HG02943 (cell line): ENCODE measurements around the gene CDR2.
"Not testable (repeated sequence)": the region's sequence is repeated elsewhere in the genome, so short reads cannot be mapped to it uniquely, and the experiment has no call there.

Source experiments
- ATAC-seq: cut with Tn5 transposase; IDR thresholded peaks from one replicate; pipeline ENCODE4 v1.9.1; 2021; ENCODE audit warnings: mild to moderate bottlenecking, low read depth, moderate library complexity; ENCODE audit not compliant: unreplicated experiment

CDR2 gene

GRCh38 chr16:22374311-22375116, at the start of gene CDR2:
CDR2 (minus strand) TSS chr16:22374619; CDS start chr16:22374309, 310 bp downstream.
- peak; percentile 81 for ATAC-seq

GRCh38 chr16:22423716-22424115, 49.3 kb upstream of the CDR2 start:
- no peak for ATAC-seq

GRCh38 chr16:22421136-22421535, 46.7 kb upstream of the CDR2 start:
- ATAC-seq = no peak

- ATAC-seq = no peak
These were observed 46.3 kb upstream of the CDR2 start for GRCh38 chr16:22420606-22421135.

GRCh38 chr16:22419908-22420307, 45.5 kb upstream of the CDR2 start:
- ATAC-seq = no peak

GRCh38 chr16:22418826-22419225, 44.4 kb upstream of the CDR2 start:
- ATAC-seq = no peak

GRCh38 chr16:22417798-22418197, 43.4 kb upstream of the CDR2 start:
- not testable (repeated sequence) for ATAC-seq

GRCh38 chr16:22417019-22417418, 42.6 kb upstream of the CDR2 start:
- no peak for ATAC-seq

GRCh38 chr16:22413819-22414218, 39.4 kb upstream of the CDR2 start:
- no peak for ATAC-seq

- no peak for ATAC-seq
These were observed 33.1 kb upstream of the CDR2 start for GRCh38 chr16:22407486-22407885.

GRCh38 chr16:22402191-22402590, 27.8 kb upstream of the CDR2 start:
- ATAC-seq = no peak

- no peak for ATAC-seq
These were observed 26.5 kb upstream of the CDR2 start for GRCh38 chr16:22400900-22401299.

- no peak for ATAC-seq
These were observed 23.5 kb upstream of the CDR2 start for GRCh38 chr16:22397931-22398330.

GRCh38 chr16:22397464-22397863, 23.0 kb upstream of the CDR2 start:
- ATAC-seq = no peak

GRCh38 chr16:22395960-22396359, 21.5 kb upstream of the CDR2 start:
- ATAC-seq = no peak

GRCh38 chr16:22394121-22394520, 19.7 kb upstream of the CDR2 start:
- ATAC-seq = no peak

- no peak for ATAC-seq
These were observed 13.8 kb upstream of the CDR2 start for GRCh38 chr16:22388101-22388644.

GRCh38 chr16:22386976-22387375, 12.6 kb upstream of the CDR2 start:
- no peak for ATAC-seq

GRCh38 chr16:22385196-22385595, 10.8 kb upstream of the CDR2 start:
- ATAC-seq = no peak

- ATAC-seq = no peak
These were observed 9.4 kb upstream of the CDR2 start for GRCh38 chr16:22383827-22384226.

GRCh38 chr16:22381392-22381791, 7.0 kb upstream of the CDR2 start:
- ATAC-seq = no peak

GRCh38 chr16:22380529-22380928, 6.1 kb upstream of the CDR2 start:
- ATAC-seq = no peak
